ENCODE results near the gene RAD51B.

- TF ChIP-seq TCF7L2 (IDR thresholded peaks at IDR 0.05; ENCODE audit: low read depth, low read length) (no peak), CTCF (IDR thresholded peaks at IDR 0.05) (no peak), REST (IDR thresholded peaks at IDR 0.05; ENCODE audit: insufficient read depth in 1 of 2, low read depth in 2 of 2, low read length in 1 of 2) (no peak), SIN3A (IDR thresholded peaks at IDR 0.05; ENCODE audit: borderline replicate concordance, insufficient read depth, low read depth, low read length) (no peak)
Observed at GRCh38 chr14:67911562-67911961, 92.0 kb downstream of the RAD51B start.
